ENCODE data around the gene RAP1GAP2.
"Not testable (repeated sequence)": the region's sequence is repeated elsewhere in the genome, so short reads cannot be mapped to it uniquely, and the experiment has no call there.

The RAP1GAP2 gene

DNA sequence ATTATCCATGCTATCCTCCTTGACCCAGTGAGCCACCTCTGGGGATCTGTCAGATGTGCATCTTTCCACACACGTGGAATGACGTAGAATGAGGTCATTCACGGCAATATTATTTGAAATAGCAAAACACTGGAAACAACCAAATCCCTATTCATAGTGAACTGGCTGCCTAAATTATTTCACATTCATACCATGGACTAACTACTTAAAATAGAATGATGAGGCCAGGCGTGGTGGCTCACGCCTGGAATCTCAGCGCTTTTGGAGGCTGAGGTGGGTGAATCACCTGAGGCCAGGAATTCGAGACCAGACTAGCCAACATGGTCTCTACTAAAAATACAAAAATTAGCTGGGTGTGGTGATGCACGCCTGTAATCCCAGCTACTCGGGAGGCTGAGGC lies 75.5 kb downstream of the RAP1GAP2 start:
- FAIRE-seq (no peak), DNase-seq (ENCODE audit: extremely low spot score, insufficient read length, low read depth) (no peak)

DNA sequence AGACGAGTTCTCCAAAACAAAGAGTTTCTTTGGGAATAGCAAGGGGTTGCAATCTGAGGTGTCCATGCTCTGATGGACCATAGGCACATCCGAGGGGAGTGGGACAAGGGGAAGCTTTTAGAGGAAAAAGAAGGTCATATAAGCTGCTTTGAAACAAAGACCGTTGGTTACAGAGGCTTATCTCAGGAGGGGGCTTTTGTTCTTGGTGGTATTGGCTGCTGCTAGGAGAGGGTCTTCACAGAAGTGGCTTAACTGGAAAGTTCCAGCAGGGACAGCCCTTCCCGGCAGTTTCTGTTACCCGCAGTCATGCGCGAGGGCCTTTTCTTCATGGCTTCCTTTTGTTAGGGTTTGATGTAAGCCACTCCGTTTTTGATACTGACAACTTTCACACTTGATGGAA lies 76.0 kb downstream of the RAP1GAP2 start:
- DNase-seq (ENCODE audit: extremely low spot score, insufficient read length, low read depth) = no peak
- no peak for FAIRE-seq

DNA sequence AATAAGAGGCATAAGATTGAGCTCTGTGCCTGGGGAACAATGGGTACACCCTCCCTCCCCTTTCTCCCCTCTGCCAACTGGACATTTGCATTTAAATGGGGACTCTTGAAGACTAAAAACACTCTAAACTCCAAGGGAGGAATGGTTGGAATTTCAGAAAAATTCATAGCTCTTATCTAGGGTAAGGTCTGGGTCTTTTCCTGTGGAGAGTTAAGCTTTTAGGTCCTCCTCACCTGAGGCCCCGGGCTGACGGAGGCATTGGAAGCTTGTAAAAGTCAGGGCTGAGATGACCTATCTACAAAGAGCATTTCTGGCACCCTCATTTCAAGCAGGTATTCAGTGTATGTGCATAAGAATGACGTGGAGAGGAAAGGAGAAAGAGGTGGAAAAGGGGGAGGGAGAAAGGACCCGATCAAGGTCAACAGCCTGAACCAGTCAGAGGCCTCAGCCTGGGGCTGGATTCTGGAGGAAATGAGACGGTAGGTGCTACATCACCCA lies 78.0 kb downstream of the RAP1GAP2 start:
- FAIRE-seq (no peak), DNase-seq (ENCODE audit: extremely low spot score, insufficient read length, low read depth) (no peak)

DNA sequence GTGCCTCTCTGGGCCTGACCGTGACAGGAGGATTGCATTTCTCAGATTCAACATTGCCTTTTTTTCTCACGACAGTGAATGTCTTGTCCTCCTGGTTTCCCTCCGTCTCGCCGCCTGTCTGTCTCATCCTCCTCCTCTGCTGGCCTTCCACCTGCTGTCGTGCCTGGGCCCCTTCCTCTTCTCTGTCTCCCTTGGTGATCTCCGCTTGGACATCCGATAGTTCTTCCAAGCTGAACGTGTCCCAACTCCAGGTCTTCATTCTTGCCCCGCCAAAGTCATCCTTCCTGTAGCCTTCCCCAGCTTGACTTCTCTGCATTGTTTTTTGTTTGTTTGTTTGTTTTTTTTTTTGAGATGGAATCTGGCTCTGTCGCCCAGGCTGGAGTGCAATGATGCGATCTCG lies 79.4 kb downstream of the RAP1GAP2 start:
- FAIRE-seq = no peak
- no peak for DNase-seq (ENCODE audit: extremely low spot score, insufficient read length, low read depth)

DNA sequence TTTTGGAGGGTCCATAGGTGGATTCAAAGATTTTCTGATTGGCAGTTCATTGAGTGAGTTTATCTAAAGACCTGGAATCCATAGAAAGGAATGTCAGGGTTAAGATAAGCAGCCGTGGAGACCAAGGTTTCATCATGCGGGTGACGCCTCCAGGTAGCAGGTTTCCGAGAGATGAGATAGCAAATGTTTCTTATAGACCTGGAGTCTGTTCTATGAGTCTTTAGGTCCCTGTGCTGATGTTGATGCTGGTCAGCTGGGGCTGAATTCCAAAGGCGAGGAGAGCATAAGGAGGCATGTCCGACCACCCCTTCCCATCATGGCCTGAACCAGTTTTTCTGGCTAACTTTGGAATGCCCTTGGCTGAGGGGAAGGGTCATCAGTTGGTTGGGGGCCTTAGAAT lies 80.2 kb downstream of the RAP1GAP2 start:
- FAIRE-seq = no peak

DNA sequence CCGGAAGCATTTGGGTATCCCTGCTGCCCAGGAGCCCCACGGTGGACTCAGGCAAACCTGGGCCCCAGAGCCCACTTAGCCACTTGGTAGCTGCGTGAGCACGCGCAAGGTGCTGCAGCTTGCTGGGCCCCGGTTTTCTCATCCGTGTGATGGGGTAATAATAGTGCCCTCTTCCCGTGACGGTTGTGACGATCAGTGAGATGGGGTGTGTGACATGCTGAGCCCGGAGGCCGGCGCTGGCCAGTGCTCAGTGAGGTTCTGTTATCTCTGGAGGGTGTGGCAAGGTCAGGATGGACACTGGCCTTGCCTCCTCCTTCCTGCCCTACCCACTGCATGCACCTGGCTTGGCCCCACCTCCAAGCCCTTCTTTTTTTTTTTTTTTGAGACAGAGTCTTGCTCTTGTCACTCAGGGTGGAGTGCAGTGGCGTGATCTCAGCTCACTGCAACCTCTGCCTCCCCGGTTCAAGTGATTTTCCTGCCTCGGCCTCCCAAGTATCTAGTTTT lies 82.6 kb downstream of the RAP1GAP2 start:
- no peak for DNase-seq (ENCODE audit: extremely low spot score, insufficient read length, low read depth)
- FAIRE-seq = no peak

More for the DNA sequence above, 80.2 kb downstream of the RAP1GAP2 start:
- no peak for DNase-seq (ENCODE audit: extremely low spot score, insufficient read length, low read depth)

DNA sequence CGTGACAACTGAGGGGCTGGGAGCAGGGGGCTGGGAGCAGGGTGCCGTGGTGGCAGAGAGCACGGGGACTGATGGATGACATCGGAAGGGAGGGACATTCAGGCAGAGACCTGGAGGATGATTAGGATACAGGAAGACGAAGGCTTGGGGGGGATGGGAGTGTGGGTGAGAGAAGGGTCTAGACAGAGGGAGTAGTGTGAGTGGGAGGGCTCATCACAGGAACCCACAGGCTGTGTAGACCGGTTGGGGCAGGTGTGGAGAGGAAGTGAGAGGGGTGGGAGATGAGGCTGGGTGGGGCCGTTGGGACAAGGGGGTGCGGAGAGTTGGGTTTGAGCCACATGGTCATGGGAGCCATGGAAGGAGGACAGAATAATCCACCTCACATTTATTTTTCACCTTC lies 83.8 kb downstream of the RAP1GAP2 start:
- FAIRE-seq = no peak
- DNase-seq (ENCODE audit: extremely low spot score, insufficient read length, low read depth) = no peak

DNA sequence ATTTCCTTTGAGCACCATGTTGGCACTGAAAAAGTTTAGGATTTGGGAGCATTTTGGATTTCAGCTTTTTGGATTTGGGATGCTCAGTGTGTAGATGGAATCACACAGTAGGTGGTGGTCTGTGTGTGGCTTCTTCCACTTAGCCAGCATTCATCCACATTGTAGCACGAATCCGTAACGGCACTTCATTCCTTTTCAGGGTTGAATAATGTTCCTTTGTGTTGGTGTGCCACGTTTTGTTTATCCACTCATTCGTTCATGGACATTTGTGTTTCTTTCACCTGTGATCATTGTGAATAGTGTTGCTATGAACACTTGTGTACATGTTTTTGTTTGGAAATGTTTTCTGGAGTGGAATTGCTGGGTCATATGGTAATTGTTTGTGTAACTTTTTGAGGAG lies 85.1 kb downstream of the RAP1GAP2 start:
- FAIRE-seq (no peak), DNase-seq (ENCODE audit: extremely low spot score, insufficient read length, low read depth) (no peak)

DNA sequence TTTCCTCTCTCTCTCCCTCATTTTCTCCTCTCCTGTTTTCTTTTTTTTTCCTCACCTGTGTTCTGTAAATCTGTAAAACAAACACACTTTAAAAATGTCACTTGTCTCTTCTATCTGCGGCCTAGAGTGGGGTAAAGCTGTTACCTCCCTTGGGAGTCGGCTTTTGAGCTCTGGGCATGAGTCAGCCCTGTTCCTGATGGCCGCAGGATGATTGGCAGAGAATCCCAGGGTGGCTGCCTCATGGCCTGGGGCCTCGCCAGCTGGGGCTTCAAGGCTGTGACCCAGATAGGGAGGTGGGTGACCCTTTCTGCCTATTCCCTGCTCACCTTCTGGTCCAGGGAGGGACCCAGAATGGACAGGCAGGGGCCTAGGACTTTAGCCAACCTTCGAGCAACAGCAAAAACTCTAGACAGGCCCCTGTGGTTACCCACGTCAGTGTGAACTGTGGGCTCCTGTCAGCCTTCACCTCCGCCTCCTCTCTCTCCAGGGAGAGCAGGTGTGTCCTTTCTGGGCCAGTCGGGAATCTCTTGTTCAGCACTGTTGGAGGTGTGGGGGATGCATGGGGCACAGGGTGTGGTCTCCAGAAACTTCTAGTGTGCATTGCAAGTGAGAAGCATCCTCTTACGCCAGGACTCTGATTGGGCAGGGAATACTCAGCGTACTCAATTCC lies 87.4 kb downstream of the RAP1GAP2 start:
- FAIRE-seq = no peak
- DNase-seq (ENCODE audit: extremely low spot score, insufficient read length, low read depth) = no peak

DNA sequence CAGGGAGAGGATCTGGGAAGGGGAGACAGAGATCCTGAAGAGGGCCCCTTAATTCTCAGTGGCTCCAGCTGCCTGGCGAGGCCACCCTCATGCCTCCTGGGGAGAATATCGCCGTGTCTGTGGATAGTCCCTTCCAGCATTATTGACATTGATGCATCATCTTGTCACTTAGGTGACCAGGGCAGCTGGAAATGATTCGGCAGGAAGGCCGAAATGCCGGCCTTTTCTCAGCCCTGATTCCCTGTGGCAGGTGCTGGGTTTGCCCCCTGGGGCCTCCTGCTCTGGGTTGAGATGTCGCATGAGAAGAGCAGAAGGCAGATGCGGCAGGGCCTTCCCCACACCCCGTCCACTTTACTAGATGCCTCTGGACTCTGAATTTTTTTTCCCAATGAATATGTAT lies 89.5 kb downstream of the RAP1GAP2 start:
- DNase-seq (ENCODE audit: extremely low spot score, insufficient read length, low read depth) = no peak
- no peak for FAIRE-seq

DNA sequence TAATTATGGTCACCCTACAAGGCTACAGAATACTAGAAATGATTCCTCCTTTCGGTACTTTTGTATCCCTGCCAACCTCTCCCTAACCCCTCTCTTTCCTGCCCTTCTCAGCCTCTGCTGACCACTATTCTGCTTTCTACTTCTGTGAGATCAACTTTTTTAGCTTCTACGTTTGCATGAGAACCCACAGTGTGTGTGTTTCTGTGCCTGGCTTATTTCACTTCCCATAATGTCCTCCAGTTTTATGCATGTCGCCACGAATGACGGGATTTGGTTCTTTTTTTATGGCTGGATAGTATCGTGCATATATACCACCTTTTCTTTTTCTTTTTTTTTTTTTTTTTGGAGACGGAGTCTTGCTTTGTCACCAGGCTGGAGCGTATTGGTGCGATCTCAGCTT lies 92.1 kb downstream of the RAP1GAP2 start:
- DNase-seq (ENCODE audit: extremely low spot score, insufficient read length, low read depth) (no peak), FAIRE-seq (no peak)

DNA sequence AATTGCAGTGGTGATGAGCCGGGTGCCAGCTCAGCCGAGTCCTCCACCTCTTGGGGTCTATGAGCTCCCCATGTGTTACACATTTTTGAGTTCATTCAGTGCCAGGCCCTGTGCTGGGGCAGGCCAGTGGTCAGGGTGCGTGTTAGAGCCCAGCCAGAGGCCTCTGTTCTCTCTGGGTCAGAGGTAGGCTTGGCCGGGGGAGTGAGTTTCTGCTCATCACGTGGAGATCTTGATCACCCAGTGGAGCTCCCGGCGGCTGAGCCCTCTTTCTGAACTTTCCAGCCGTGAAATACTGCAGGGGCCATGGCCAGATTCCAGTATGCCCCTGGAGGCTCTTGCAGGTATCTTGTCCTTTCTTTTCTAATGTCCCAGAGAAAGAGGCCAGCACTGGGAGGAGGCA lies 93.0 kb downstream of the RAP1GAP2 start:
- FAIRE-seq (no peak), DNase-seq (ENCODE audit: extremely low spot score, insufficient read length, low read depth) (no peak)

DNA sequence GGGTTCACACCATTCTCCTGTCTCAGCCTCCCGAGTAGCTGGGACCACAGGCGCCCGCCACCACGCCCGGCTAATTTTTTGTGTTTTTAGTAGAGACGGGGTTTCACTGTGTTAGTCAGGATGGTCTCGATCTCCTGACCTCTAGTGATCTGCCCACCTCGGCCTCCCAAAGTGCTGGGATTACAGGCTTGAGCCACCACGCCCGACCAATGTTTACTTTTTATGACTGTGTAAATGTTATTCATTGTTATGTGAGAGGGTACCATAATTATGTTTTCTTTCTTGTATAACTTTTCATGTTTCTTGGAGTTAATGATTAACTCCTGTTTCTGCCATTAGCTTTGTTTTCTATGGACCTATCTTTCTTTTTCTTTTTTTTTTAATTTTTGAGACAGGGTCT lies 94.5 kb downstream of the RAP1GAP2 start:
- not testable (repeated sequence) for FAIRE-seq; DNase-seq (ENCODE audit: extremely low spot score, insufficient read length, low read depth)

DNA sequence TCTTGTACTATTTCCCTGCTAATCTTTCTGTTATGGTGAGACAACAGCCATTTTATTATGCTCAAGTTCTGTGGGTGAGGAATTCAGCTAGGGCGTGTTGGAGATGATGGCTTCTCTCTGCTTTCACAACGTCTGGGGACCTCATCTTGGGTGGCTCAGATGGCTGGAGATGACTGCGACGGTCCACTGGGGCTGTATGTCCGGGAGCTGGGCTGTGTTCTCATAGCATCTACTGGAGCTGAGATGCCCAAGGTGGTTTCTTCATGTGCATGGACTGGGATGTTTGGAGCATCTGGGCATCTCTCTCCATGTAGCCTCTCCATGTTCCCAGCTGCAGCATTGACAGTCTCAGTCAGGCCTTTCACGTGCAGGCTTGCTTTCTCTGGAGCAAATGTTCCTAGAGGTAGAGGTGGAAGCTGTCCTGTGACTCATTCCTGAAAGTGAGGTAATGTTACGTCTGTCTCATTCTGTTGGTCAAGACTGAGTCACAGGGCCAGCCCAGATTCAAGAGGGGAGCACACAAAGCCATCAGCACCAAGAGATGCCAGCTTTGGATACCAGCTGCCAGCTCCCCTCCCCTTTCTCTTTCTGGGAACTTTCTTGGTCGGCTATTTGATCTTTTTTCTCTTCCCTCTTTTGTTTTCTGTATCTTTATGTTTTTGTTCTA lies 96.2 kb downstream of the RAP1GAP2 start:
- no peak for DNase-seq (ENCODE audit: extremely low spot score, insufficient read length, low read depth)
- no peak for FAIRE-seq

DNA sequence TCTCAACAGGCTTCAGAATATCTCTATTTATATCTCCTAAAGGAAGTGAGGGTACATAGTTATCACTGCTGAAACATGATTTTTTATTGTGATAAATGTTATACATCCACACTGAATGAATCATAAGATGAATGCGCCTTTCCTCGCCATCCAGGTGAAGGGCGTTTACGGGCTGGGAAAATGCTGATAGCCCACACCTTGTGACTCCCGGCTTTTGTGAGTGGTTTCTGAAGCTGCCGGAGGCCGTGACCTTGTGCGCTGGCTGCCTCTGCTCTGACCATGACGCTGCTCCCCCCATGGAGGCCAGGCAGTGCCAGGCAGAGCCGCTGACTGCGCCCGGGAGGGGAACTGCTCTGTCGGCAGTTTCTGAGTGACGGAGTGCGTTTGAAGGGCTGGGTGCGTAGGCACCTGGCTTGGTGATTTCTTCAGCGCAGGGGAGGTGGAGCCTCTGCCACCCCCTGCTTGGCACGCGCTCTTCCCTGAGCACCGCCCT lies 97.2 kb downstream of the RAP1GAP2 start:
- no peak for FAIRE-seq
- DNase-seq (ENCODE audit: extremely low spot score, insufficient read length, low read depth) = no peak

DNA sequence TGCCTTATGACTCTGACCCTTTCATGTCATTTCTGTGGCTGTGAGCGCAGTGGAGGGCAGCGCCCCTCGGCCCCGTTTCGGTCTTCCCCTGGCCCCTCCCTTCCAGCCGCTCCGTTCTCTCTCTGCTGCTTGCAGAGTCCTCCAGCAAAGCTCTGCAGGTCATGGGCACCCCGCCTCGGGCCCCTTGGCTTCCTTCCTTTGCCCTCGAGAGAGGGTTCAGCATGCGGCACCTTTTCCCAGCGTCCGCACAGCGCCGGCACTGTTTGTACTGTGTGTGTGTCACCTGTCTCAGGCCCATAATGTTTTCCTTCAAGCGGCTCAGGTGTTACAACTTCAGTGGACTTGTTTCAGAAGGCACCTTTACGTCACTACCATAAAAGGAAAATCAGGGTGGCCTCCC lies 98.5 kb downstream of the RAP1GAP2 start:
- DNase-seq (ENCODE audit: extremely low spot score, insufficient read length, low read depth) (no peak), FAIRE-seq (no peak)

DNA sequence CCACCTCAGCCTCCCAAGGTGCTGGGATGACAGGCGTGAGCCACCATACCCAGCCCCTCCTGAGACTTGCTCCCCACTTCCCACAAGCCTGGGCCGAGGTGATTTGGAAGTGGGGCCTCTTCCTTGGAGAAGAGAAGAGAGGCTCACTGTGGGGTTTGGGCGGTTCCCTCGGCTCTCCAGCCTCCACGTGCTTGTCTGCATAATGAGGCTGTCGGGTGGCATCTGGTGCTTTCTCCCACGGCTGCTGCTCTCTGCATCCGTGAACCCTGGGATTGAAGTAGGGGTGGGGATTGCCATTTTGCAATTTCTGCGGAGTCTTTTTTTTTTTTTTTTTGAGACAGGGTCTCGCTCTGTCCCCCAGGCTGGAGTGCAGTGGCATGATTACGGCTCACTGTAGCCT lies 101.4 kb downstream of the RAP1GAP2 start:
- no peak for FAIRE-seq
- no peak for DNase-seq (ENCODE audit: extremely low spot score, insufficient read length, low read depth)

DNA sequence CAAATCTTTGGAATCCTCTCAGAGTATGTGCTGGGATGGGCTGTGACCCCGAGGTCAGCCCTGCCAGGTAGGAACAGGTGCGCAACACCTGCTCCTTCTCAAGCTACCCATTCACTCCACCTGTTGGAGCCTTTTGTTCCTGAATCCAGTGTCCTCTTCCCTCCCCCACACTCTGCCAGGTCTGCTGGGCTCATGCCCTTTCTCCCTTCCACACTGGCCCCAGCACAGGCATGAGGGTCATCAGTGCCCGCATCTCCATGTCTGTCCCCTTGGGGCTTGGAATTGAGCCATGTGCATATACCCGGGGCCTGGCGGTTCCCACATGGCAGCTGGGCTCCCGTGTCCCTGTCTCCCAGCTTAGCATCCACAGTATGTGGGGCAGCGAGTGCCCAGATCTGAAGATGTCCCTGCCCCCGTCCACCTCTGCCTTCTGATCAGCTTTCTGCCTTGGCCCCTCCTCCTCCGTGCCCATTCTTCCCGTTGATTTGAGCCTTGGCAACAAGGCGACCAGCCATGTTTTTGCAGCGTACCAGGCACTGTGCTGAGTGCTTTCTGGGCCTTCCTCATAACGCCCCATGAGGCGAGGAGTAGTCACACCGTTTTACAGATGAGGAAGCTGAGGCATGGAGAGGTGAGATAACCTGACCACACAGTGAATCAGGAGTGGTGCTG lies 102.2 kb downstream of the RAP1GAP2 start:
- DNase-seq (ENCODE audit: extremely low spot score, insufficient read length, low read depth) = no peak
- no peak for FAIRE-seq

DNA sequence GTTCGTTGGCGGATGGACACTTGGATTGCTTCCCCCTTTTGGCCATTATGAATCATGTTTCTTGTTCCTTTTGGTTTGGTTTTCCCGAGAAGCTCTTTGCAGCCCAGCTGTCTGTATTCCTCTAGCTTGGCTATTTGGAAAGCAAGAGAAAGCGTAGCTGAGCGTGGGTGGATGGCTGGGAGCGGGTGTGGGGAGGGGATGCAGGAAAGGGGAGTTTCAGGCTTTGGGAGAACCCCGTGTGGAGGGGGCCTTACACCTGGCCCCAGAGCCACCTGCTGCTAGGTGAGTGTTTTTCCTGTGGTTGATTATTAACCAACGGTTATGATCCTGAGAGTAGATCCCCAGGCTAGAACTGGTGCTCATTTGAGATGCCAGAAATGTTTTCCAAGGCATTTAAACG lies 103.7 kb downstream of the RAP1GAP2 start:
- FAIRE-seq (no peak), DNase-seq (ENCODE audit: extremely low spot score, insufficient read length, low read depth) (no peak)

DNA sequence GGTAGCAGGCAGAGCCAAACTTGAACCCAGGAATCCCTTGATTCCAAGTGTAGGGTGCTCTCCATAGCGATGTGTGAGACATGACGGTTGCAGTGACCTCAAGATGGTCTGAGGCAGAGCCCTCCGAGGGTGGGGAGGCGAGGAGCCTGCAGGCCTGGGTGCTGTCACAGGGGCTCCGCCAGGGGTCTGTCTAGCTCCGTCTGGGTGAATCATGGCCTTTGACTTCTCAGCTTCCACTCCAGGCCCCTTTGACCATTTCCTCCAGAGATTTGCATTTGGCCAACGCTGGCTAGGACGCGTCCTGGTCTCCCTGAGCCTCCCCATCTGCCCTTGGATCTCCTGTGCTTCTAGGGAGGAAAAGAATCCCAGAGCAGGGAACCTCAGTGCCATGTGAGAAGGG lies 104.6 kb downstream of the RAP1GAP2 start:
- DNase-seq (ENCODE audit: extremely low spot score, insufficient read length, low read depth) (no peak), FAIRE-seq (no peak)

DNA sequence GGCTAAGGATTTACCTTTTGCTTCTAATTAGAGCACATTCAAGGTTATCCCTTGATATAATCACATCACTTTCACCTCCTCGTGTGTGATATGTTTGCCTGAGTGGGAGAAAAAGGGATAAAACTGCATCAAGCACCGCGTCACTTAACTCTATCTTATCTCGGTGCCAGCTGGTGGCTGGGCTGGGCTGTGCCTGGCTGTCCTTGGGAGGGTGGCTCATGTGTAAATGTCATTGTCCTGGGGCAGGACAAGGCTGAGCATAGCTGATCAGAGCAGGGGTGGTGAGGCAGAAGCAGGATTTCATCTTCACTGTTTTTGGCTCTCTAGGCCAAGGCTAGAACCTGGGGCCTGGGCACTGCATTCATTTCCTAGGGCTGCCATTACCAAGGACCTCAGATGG lies 105.3 kb downstream of the RAP1GAP2 start:
- no peak for FAIRE-seq
- no peak for DNase-seq (ENCODE audit: extremely low spot score, insufficient read length, low read depth)
